ENCODE results near the gene ANKRD40CL.

- no peak for TF ChIP-seq CTCF (IDR thresholded peaks at IDR 0.05)
- no peak for TF ChIP-seq JUND (IDR thresholded peaks at IDR 0.05)
- no peak for TF ChIP-seq NRF1 (IDR thresholded peaks at IDR 0.05; ENCODE audit: low read depth, low read length)
- no peak for TF ChIP-seq MAX (IDR thresholded peaks at IDR 0.05; ENCODE audit: low read depth)
- no peak for TF ChIP-seq POLR2AphosphoS5 (IDR thresholded peaks at IDR 0.05; ENCODE audit: low read depth, low read length)
- TF ChIP-seq ZBTB33 (IDR thresholded peaks at IDR 0.05; ENCODE audit: borderline replicate concordance, low read depth), result no peak
- no peak for TF ChIP-seq RAD21 (IDR thresholded peaks at IDR 0.05; ENCODE audit: low read length)
- TF ChIP-seq SMC3 (IDR thresholded peaks at IDR 0.05; ENCODE audit: low read depth, low read length), result no peak
- TF ChIP-seq TAF1 (IDR thresholded peaks at IDR 0.05; ENCODE audit: borderline replicate concordance, low read depth, low read length), result no peak
Measured at GRCh38 chr17:50781167-50781566, 13.8 kb upstream of the ANKRD40CL start.
